HEK293 (cell line): ENCODE data around the gene CHCHD1.
A peak's percentile ranks its signal among the peaks of the same experiment; 100 is the strongest.

Source experiments
- CTCF ChIA-PET: fragments of 350-600 bp; formaldehyde crosslinking; extraction: SDS; loops from one replicate; lab custom pipeline; 2021; ENCODE audit warnings: antibody characterized with exemption; lab: Yijun Ruan, JAX
- POLR2A ChIA-PET: fragments of 300-600 bp; formaldehyde crosslinking; extraction: SDS; loops from one replicate; lab custom pipeline; 2020; ENCODE audit warnings: antibody characterized with exemption, inconsistent platforms; lab: Yijun Ruan, JAX
- H3K27ac ChIP-seq: fragments of 200-500 bp; sonication (Bioruptor generic); 2 replicates; pipeline ENCODE4 v1.5.1; 2014; ENCODE audit warnings: low read depth, low read length, control low read depth, inconsistent platforms; ENCODE audit errors: extremely low read depth
- H3K36me3 ChIP-seq, 2 experiments: fragments of 200-500 bp in 1 of 2; sonication (Bioruptor generic) in 1 of 2; 1 replicate in 1 of 2; 2 replicates in 1 of 2; pipeline ENCODE4 v1.5.1; 2014 to 2017; ENCODE audit warnings: inconsistent platforms in 2 of 2, low read length in 2 of 2; ENCODE audit not compliant: control insufficient read depth in 2 of 2, insufficient read depth in 1 of 2
- H3K4me1 ChIP-seq: fragments of 200-500 bp; sonication (Bioruptor generic); 2 replicates; pipeline ENCODE4 v1.5.1; 2014; ENCODE audit warnings: mild to moderate bottlenecking, low read length, inconsistent platforms; ENCODE audit not compliant: control insufficient read depth, insufficient read depth
- H3K4me3 ChIP-seq: 2 replicates; pipeline ENCODE4 v1.5.1; 2011; ENCODE audit warnings: low read depth, mild to moderate bottlenecking, control low read depth, low read length, moderate library complexity
- H3K9me3 ChIP-seq: fragments of 200-500 bp; sonication (Bioruptor generic); 2 replicates; pipeline ENCODE4 v1.5.1; 2014; ENCODE audit warnings: low read depth, low read length, inconsistent platforms; ENCODE audit not compliant: control insufficient read depth, insufficient read depth
- KLF10 ChIP-seq: fragments of 450-650 bp; IDR thresholded peaks from 2 replicates; pipeline ENCODE4 v1.5.1; 2018; ENCODE audit warnings: missing biosample characterization, mild to moderate bottlenecking, missing genetic modification characterization
- KLF16 ChIP-seq: fragments of 450-650 bp; formaldehyde crosslinking; IDR thresholded peaks from 2 replicates; pipeline ENCODE4 v1.5.1; 2017; ENCODE audit warnings: missing biosample characterization, missing genetic modification characterization
- SCRT1 ChIP-seq: fragments of 450-650 bp; formaldehyde crosslinking; IDR thresholded peaks from 2 replicates; pipeline ENCODE4 v1.5.1; 2016; ENCODE audit warnings: missing biosample characterization, missing genetic modification characterization, borderline replicate concordance
- SP3 ChIP-seq: fragments of 450-650 bp; formaldehyde crosslinking; IDR thresholded peaks from 2 replicates; pipeline ENCODE4 v1.5.1; 2016; ENCODE audit warnings: missing biosample characterization, missing genetic modification characterization
- ZBTB11 ChIP-seq: fragments of 450-650 bp; formaldehyde crosslinking; conservative IDR thresholded peaks from 2 replicates; pipeline ENCODE4 v1.5.1; 2016; ENCODE audit warnings: low read depth, missing biosample characterization, missing genetic modification characterization
- ZNF155 ChIP-seq: fragments of 450-650 bp; formaldehyde crosslinking; IDR thresholded peaks from 2 replicates; pipeline ENCODE4 v1.5.1; 2016; ENCODE audit warnings: missing biosample characterization, missing genetic modification characterization
- ZNF18 ChIP-seq: fragments of 450-650 bp; formaldehyde crosslinking; IDR thresholded peaks from 2 replicates; pipeline ENCODE4 v1.5.1; 2016; ENCODE audit warnings: missing biosample characterization, missing genetic modification characterization
- ZNF221 ChIP-seq: fragments of 450-650 bp; formaldehyde crosslinking; IDR thresholded peaks from 2 replicates; pipeline ENCODE4 v1.5.1; 2017; ENCODE audit warnings: missing biosample characterization, missing genetic modification characterization, borderline replicate concordance
- ZNF24 ChIP-seq: fragments of 450-650 bp; formaldehyde crosslinking; IDR thresholded peaks from 2 replicates; pipeline ENCODE4 v1.5.1; 2016; ENCODE audit warnings: missing biosample characterization, missing genetic modification characterization
- ZNF513 ChIP-seq: fragments of 450-650 bp; IDR thresholded peaks from 2 replicates; pipeline ENCODE4 v1.5.1; 2018; ENCODE audit warnings: missing biosample characterization, missing genetic modification characterization
- ZNF518A ChIP-seq: fragments of 450-650 bp; formaldehyde crosslinking; conservative IDR thresholded peaks from 2 replicates; pipeline ENCODE4 v1.5.1; 2016; ENCODE audit warnings: low read depth, missing biosample characterization, missing genetic modification characterization
- ZNF558 ChIP-seq: fragments of 450-650 bp; formaldehyde crosslinking; IDR thresholded peaks from 2 replicates; pipeline ENCODE4 v1.5.1; 2016; ENCODE audit warnings: missing biosample characterization, missing genetic modification characterization
- ZNF580 ChIP-seq: fragments of 450-650 bp; formaldehyde crosslinking; IDR thresholded peaks from 2 replicates; pipeline ENCODE4 v1.5.1; 2016; ENCODE audit warnings: missing biosample characterization, missing genetic modification characterization
- ZNF629 ChIP-seq: fragments of 450-650 bp; formaldehyde crosslinking; IDR thresholded peaks from 2 replicates; pipeline ENCODE4 v1.5.1; 2017; ENCODE audit warnings: missing biosample characterization, missing genetic modification characterization
- ZNF677 ChIP-seq: fragments of 450-650 bp; IDR thresholded peaks from 2 replicates; pipeline ENCODE4 v1.5.0; 2018; ENCODE audit warnings: missing biosample characterization, mild to moderate bottlenecking, missing genetic modification characterization, moderate library complexity
- ZNF768 ChIP-seq: fragments of 450-650 bp; formaldehyde crosslinking; IDR thresholded peaks from 2 replicates; pipeline ENCODE4 v1.5.1; 2018; ENCODE audit warnings: missing biosample characterization, mild to moderate bottlenecking, missing genetic modification characterization
- TF ChIP-seq, protein P1 (sequence below): fragments of 450-650 bp; formaldehyde crosslinking; IDR thresholded peaks from 2 replicates; pipeline ENCODE4 v1.5.1; 2016; ENCODE audit warnings: missing biosample characterization, missing genetic modification characterization
- TF ChIP-seq, protein P2 (sequence below): fragments of 450-650 bp; formaldehyde crosslinking; IDR thresholded peaks from 2 replicates; pipeline ENCODE4 v1.5.1; 2016; ENCODE audit warnings: missing biosample characterization, missing genetic modification characterization, low read depth
- TF ChIP-seq, protein P3 (sequence below): fragments of 450-650 bp; formaldehyde crosslinking; IDR thresholded peaks from 2 replicates; pipeline ENCODE4 v1.5.1; 2016; ENCODE audit warnings: missing biosample characterization, missing genetic modification characterization

CHCHD1 gene

DNA sequence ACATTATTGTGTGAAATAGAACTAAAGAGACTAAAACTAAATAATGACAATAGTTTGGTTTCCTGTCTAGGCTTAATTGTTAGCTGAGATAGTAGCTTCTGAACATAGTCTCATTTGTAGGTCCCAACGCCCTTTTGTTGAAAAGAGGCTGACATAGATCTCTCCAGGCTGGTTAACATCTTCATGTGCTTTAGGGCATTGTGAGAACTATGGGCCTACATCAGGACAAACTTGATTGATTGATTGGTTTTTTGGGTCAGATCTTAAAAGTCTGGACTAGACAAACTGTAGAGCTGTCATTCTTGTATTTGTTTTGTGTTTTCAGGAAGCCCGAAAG is 869 bp downstream of the CHCHD1 start (continued):
- TF ChIP-seq ZNF513 (tag by site-specific recombination) (no peak), ZNF518A (tag by site-specific recombination) (no peak), SP3 (tag by site-specific recombination) (no peak), ZNF24 (tag by site-specific recombination) (no peak), ZNF677 (tag by site-specific recombination) (no peak), KLF16 (no peak)

GRCh38 chr10:73785211-73785720 is 3.4 kb downstream of the CHCHD1 start, which contains the start of gene ZSWIM8:
Gene ZSWIM8, plus strand, starts transcription at chr10:73785606. Its CDS starts 273 bp downstream, at chr10:73785879.
- CTCF ChIA-PET = no interaction called here
- POLR2A ChIA-PET = interaction anchor here (0.6 to 2.1 kb wide), 8 partner anchors 10 to 297 kb away, joined by 3 to 18 read pairs (median 5); a partner anchor contains a TSS
- Histone ChIP-seq H3K4me1 (peaks cover 8% of the 10 kb centered on the region; the same call in 1 of the 2 replicates), H3K27ac (peak within 1 kb of the TSS; percentile 74), H3K4me3 (peak within 1 kb of the TSS; percentile 93), H3K9me3 (no peaks in the 10 kb centered on the region), H3K36me3 (peaks cover under 1 to 33% of the 10 kb centered on the region in 2 experiments; a peak in 2 of 3 replicates)
- TF ChIP-seq ZNF221 (tag by site-specific recombination) = no peak
- TF ChIP-seq ZNF155 (tag by site-specific recombination) = no peak
- peak; percentile 95 for TF ChIP-seq ZBTB11 (tag by site-specific recombination)
- TF ChIP-seq ZNF768 (tag by site-specific recombination) = no peak
- TF ChIP-seq, protein P1, sequence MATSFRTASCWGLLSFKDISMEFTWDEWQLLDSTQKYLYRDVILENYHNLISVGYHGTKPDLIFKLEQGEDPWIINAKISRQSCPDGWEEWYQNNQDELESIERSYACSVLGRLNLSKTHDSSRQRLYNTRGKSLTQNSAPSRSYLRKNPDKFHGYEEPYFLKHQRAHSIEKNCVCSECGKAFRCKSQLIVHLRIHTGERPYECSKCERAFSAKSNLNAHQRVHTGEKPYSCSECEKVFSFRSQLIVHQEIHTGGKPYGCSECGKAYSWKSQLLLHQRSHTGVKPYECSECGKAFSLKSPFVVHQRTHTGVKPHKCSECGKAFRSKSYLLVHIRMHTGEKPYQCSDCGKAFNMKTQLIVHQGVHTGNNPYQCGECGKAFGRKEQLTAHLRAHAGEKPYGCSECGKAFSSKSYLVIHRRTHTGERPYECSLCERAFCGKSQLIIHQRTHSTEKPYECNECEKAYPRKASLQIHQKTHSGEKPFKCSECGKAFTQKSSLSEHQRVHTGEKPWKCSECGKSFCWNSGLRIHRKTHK (tag by site-specific recombination) = no peak
- TF ChIP-seq, protein P2, sequence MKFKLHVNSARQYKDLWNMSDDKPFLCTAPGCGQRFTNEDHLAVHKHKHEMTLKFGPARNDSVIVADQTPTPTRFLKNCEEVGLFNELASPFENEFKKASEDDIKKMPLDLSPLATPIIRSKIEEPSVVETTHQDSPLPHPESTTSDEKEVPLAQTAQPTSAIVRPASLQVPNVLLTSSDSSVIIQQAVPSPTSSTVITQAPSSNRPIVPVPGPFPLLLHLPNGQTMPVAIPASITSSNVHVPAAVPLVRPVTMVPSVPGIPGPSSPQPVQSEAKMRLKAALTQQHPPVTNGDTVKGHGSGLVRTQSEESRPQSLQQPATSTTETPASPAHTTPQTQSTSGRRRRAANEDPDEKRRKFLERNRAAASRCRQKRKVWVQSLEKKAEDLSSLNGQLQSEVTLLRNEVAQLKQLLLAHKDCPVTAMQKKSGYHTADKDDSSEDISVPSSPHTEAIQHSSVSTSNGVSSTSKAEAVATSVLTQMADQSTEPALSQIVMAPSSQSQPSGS (tag by site-specific recombination) = no peak
- TF ChIP-seq SCRT1 = no peak
- no peak for TF ChIP-seq ZNF18 (tag by site-specific recombination)
- TF ChIP-seq KLF10 (tag by site-specific recombination) = peak; percentile 90
- peak; percentile 45; the same call in 1 of the 2 replicates for TF ChIP-seq ZNF558 (tag by site-specific recombination)
- peak; percentile 72 for TF ChIP-seq ZNF629 (tag by site-specific recombination)
- peak; percentile 83 for TF ChIP-seq ZNF580 (tag by site-specific recombination)
- TF ChIP-seq, protein P3, sequence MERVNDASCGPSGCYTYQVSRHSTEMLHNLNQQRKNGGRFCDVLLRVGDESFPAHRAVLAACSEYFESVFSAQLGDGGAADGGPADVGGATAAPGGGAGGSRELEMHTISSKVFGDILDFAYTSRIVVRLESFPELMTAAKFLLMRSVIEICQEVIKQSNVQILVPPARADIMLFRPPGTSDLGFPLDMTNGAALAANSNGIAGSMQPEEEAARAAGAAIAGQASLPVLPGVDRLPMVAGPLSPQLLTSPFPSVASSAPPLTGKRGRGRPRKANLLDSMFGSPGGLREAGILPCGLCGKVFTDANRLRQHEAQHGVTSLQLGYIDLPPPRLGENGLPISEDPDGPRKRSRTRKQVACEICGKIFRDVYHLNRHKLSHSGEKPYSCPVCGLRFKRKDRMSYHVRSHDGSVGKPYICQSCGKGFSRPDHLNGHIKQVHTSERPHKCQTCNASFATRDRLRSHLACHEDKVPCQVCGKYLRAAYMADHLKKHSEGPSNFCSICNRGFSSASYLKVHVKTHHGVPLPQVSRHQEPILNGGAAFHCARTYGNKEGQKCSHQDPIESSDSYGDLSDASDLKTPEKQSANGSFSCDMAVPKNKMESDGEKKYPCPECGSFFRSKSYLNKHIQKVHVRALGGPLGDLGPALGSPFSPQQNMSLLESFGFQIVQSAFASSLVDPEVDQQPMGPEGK (tag by site-specific recombination) = peak; percentile 73
